Esophagus muscularis mucosa (tissue), 4 donors: ENCODE data around the gene NUDT3. TPM values are rescaled to one million over a fixed set of nuclear protein-coding genes. Genes with fewer than 3 reads are reported as not detected.
"Not testable (repeated sequence)": the region's sequence is repeated elsewhere in the genome, so short reads cannot be mapped to it uniquely, and the experiment has no call there.

Source experiments
- DNase-seq: peaks from one replicate; pipeline ENCODE4 v3.0.0-alpha.2; 2017; ENCODE audit errors: extremely low spot score
- H3K27ac ChIP-seq, 4 donors: fragments of 200-600 bp; sonication (generic); replicated peaks in 1 of 4; 1 replicate in 3 of 4; 2 replicates in 1 of 4; pipeline ENCODE4 v1.5.1; 2016 to 2019; ENCODE audit warnings: mild to moderate bottlenecking in 1 of 4
- H3K27me3 ChIP-seq, 4 donors: fragments of 200-600 bp; sonication (generic); one replicate each; pipeline versions ENCODE4 v1.5.1 to v1.6.0; 2016 to 2019
- H3K36me3 ChIP-seq, 4 donors: fragments of 200-600 bp; sonication (generic); one replicate each; pipeline ENCODE4 v1.5.1; 2016 to 2019
- H3K4me1 ChIP-seq, 4 donors: fragments of 200-600 bp; sonication (generic); one replicate each; pipeline ENCODE4 v1.5.1; 2016 to 2019
- H3K4me3 ChIP-seq, 4 donors: fragments of 200-600 bp; sonication (generic); 1 replicate in 2 of 4; 2 replicates in 2 of 4; pipeline ENCODE4 v1.5.1; 2016 to 2019; ENCODE audit warnings: mild to moderate bottlenecking in 4 of 4, moderate library complexity in 1 of 4
- H3K9me3 ChIP-seq, 4 donors: fragments of 200-600 bp; sonication (generic); 1 replicate in 3 of 4; 2 replicates in 1 of 4; pipeline ENCODE4 v1.5.1; 2016 to 2019
- EP300 ChIP-seq: sonication (generic); formaldehyde crosslinking; IDR thresholded peaks from one replicate; pipeline ENCODE4 v1.6.1; 2017; ENCODE audit warnings: antibody characterized with exemption
- POLR2A ChIP-seq: fragments of 450-650 bp; IDR thresholded peaks from one replicate; pipeline ENCODE4 v1.6.1; 2017; ENCODE audit warnings: antibody characterized with exemption, moderate library complexity, mild to moderate bottlenecking, low read depth
- POLR2AphosphoS5 ChIP-seq, 2 donors: sonication (generic); formaldehyde crosslinking; IDR thresholded peaks; one replicate each; pipeline ENCODE4 v1.6.1; 2017; ENCODE audit warnings: antibody characterized with exemption in 2 of 2
- WGBS: methylation state at CpG from one replicate; pipeline ENCODE4 v1.1.5; 2018; 5-methylcytosine and 5-hydroxymethylcytosine counted together
- intact Hi-C: fragments of 100-400 bp; cut with DNase I; formaldehyde crosslinking; loops from one replicate; pipeline ENCODE4 v1.15.1; 2023
- total RNA-seq, 4 donors: library from RNA; depleted of rRNA; stranded (reverse); fragments of >200 nt; gene quantifications; one replicate each; pipeline versions ENCODE4 v1.1.0 to v1.2.1, GENCODE V29; 2016
- TF ChIP-seq, protein P1 (sequence below), 3 experiments: fragments of 200-600 bp in 2 of 3; fragments of 450-650 bp in 1 of 3; sonication (generic) in 2 of 3; IDR thresholded peaks; one replicate each; pipeline ENCODE4 v1.5.1; 2017 to 2019; ENCODE audit warnings: antibody characterized with exemption in 3 of 3, mild to moderate bottlenecking in 2 of 3, moderate library complexity in 1 of 3

NUDT3 gene
- total RNA-seq, 4 donors from 2014 or later: 37.1 to 57.2 (median 47.4) TPM

DNA sequence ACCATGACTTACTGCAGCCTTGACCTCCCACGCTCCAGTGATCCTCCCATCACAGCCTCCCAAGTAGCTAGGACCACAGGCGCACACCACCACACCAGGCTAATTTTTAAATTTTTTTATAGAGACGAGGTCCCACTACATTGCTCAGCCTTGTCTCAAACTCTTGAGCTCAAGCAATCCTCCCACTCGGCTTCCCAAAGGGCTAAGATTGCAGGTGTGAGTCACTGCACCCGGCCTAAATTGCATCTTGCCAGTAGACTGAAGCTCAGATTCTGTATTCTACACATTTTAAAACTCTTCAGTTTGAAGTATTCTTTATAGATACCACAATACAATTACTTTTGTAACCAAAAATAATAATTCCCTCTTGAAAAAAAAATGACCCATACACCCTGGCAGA lies 11.4 kb downstream of the NUDT3 start:
- TF ChIP-seq, protein P1, sequence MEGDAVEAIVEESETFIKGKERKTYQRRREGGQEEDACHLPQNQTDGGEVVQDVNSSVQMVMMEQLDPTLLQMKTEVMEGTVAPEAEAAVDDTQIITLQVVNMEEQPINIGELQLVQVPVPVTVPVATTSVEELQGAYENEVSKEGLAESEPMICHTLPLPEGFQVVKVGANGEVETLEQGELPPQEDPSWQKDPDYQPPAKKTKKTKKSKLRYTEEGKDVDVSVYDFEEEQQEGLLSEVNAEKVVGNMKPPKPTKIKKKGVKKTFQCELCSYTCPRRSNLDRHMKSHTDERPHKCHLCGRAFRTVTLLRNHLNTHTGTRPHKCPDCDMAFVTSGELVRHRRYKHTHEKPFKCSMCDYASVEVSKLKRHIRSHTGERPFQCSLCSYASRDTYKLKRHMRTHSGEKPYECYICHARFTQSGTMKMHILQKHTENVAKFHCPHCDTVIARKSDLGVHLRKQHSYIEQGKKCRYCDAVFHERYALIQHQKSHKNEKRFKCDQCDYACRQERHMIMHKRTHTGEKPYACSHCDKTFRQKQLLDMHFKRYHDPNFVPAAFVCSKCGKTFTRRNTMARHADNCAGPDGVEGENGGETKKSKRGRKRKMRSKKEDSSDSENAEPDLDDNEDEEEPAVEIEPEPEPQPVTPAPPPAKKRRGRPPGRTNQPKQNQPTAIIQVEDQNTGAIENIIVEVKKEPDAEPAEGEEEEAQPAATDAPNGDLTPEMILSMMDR (IDR thresholded peaks at IDR 0.05): no peak
- no peak for TF ChIP-seq POLR2AphosphoS5 (IDR thresholded peaks at IDR 0.05)
- no peak for TF ChIP-seq EP300
- TF ChIP-seq POLR2A: no peak
- Histone ChIP-seq H3K27me3 (no peaks in the 10 kb centered on the region), H3K27ac (no peak overlapping the region), H3K36me3 (peaks cover 0 to 4% (median 0%) of the 10 kb centered on the region in 4 donors), H3K9me3 (no peaks in the 10 kb centered on the region), H3K4me3 (no peak overlapping the region), H3K4me1 (peaks cover 32 to 43% (median 38%) of the 10 kb centered on the region in 4 donors)
- intact Hi-C loops: no loop called here
- 94% methylated on average over 5 of the region's 5 CpGs for WGBS
- no peak for DNase-seq

DNA sequence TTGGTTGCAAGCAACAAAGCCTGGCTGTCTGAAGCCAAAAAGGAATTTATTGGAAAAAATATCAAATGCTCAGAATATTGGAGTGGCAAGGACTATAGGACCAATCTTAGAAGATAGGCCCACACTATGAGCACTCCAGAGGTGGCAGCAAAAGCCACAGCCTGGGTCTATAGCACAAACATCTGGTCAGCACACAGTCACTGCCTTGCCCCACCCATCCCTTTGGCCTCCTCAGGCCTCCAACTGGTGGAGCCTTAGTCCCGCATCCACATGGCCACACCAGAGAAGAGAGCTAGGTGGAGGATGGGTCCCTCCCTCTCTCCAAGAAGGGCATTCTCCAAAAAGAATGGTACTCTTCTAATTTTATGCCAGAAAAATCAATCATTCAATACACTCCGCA lies 14.0 kb downstream of the NUDT3 start:
- TF ChIP-seq EP300 (no peak), POLR2AphosphoS5 (IDR thresholded peaks at IDR 0.05) (no peak), POLR2A (no peak)
- TF ChIP-seq, protein P1 (IDR thresholded peaks at IDR 0.05): no peak
- intact Hi-C loops: no loop called here
- DNase-seq: no peak

DNA sequence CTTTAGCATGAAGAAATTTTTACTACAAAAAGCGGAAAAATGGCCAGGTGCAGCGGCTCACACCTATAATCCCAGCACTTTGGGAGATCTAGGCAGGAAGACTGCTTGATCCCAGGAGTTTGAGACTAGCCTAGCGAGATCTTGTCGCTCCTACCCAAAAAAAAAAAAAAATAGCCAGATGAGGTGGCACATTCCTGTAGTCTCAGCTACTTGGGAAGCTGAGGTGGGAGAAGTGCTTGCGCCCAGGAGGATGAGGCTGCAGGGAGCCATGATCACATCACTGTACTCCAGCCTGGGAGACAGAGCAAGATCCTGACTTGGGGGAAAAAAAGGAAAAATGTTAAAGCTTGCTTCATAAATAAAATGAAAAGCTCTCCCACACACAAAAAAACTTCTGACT lies 14.5 kb downstream of the NUDT3 start:
- DNase-seq: no peak
- no peaks in the 10 kb centered on the region for H3K9me3 ChIP-seq
- H3K4me1 ChIP-seq: peaks cover 10 to 24% (median 22%) of the 10 kb centered on the region in 4 donors
- TF ChIP-seq EP300 (no peak), POLR2AphosphoS5 (IDR thresholded peaks at IDR 0.05) (no peak), POLR2A (no peak)
- H3K36me3 ChIP-seq: peaks cover 0 to 4% (median 0%) of the 10 kb centered on the region in 4 donors
- no peak overlapping the region for H3K27ac ChIP-seq
- H3K27me3 ChIP-seq: no peaks in the 10 kb centered on the region
- WGBS: 94% methylated on average over 5 of the region's 5 CpGs
- intact Hi-C loops: no loop called here
- no peak overlapping the region for H3K4me3 ChIP-seq

More for the DNA sequence above, 14.0 kb downstream of the NUDT3 start:
- H3K27me3 ChIP-seq: no peaks in the 10 kb centered on the region
- H3K4me1 ChIP-seq: peaks cover 12 to 29% (median 25%) of the 10 kb centered on the region in 4 donors
- H3K4me3 ChIP-seq: no peak overlapping the region
- no peak overlapping the region for H3K27ac ChIP-seq
- H3K36me3 ChIP-seq: peaks cover 0 to 4% (median 0%) of the 10 kb centered on the region in 4 donors
- 93% methylated on average over 2 of the region's 2 CpGs for WGBS
- no peaks in the 10 kb centered on the region for H3K9me3 ChIP-seq

DNA sequence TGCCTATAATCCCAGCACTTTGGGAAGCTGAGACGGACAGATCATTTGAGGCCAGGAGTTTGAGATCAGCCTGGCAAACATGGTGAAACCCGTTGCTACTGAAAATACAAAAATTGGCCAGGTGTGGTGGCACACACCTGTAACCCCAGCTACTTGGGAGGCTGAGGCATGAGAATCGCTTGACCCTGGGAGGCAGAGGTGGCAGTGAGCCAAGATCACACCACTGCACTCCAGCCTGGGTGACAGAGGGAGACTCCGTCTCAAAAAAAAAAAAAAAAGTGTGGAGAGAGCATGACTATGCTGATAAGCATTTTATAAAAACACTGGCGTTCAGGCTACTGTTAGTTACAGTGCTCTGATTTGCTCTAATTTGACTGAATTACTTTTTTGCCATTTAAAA lies 14.9 kb downstream of the NUDT3 start:
- H3K9me3 ChIP-seq, H3K27ac ChIP-seq, H3K4me3 ChIP-seq, H3K36me3 ChIP-seq, intact Hi-C loops, H3K27me3 ChIP-seq, DNase-seq: not testable (repeated sequence)
- 91% methylated on average over 5 of the region's 5 CpGs for WGBS
- H3K4me1 ChIP-seq: peaks cover 7 to 20% (median 19%) of the 10 kb centered on the region in 4 donors

DNA sequence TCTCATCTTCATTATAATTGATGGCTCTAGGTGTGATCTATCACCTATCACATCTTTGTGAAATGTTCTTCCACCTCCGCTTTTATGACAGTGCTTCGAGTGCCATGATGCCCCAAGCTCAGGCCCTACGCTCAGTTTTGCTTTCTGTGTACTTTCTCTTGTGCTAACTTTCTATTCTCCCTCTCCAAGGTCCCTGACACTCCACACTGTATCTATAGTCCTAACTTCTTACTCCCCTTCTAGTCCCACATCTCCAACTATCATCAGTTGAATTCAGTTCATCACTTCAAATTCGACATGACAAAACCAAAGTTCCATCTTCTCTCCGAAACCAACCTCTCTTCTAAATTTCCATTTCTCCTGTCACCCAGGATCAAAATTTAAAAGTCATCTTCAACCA lies 16.6 kb downstream of the NUDT3 start:
- no peak overlapping the region for H3K4me3 ChIP-seq
- 95% methylated on average over 5 of the region's 5 CpGs for WGBS
- H3K27ac ChIP-seq: no peak overlapping the region
- no peak for DNase-seq
- H3K27me3 ChIP-seq: no peaks in the 10 kb centered on the region
- TF ChIP-seq, protein P1 (IDR thresholded peaks at IDR 0.05): no peak
- no peak for TF ChIP-seq POLR2A
- no peak for TF ChIP-seq EP300
- no peak for TF ChIP-seq POLR2AphosphoS5 (IDR thresholded peaks at IDR 0.05)
- intact Hi-C loops: no loop called here
- H3K36me3 ChIP-seq: peaks cover 0 to 4% (median 0%) of the 10 kb centered on the region in 4 donors
- peaks cover 12 to 23% (median 16%) of the 10 kb centered on the region in 4 donors for H3K4me1 ChIP-seq
- H3K9me3 ChIP-seq: no peaks in the 10 kb centered on the region

DNA sequence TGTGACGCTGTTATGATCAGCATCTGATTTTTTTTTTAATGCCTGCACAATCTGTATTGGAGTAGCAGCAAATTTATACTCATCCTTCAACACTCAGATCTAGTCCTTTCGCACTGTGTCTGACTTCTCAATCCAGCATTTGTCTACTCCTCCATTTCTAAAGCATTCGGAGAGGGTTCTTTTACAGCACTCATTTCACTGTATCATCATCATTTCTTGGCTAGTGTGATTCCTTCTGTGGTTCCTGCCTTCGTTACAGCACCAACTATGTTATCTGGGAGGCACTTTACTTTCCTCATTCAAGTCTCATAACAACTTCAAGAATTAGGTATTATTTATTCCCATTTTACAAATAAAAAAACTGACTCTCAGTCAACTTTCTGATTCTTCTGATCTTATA lies 18.0 kb downstream of the NUDT3 start:
- H3K4me1 ChIP-seq: peaks cover 19 to 32% (median 22%) of the 10 kb centered on the region in 4 donors
- WGBS: 64% methylated on average over 4 of the region's 4 CpGs

More for the DNA sequence above, 18.0 kb downstream of the NUDT3 start:
- no peak overlapping the region for H3K4me3 ChIP-seq
- TF ChIP-seq POLR2AphosphoS5 (IDR thresholded peaks at IDR 0.05): no peak
- TF ChIP-seq POLR2A: no peak
- no peak for TF ChIP-seq EP300
- no peaks in the 10 kb centered on the region for H3K9me3 ChIP-seq
- peaks cover 0 to 4% (median 0%) of the 10 kb centered on the region in 4 donors for H3K36me3 ChIP-seq
- no peaks in the 10 kb centered on the region for H3K27me3 ChIP-seq
- no peak overlapping the region for H3K27ac ChIP-seq
- intact Hi-C loops: no loop called here
- DNase-seq: no peak
